HG02798 (cell line): ENCODE data around the gene COL4A1.

Experiments used
- ATAC-seq: cut with Tn5 transposase; IDR thresholded peaks from one replicate; pipeline ENCODE4 v1.9.1; 2021; ENCODE audit warnings: mild to moderate bottlenecking; ENCODE audit not compliant: unreplicated experiment, poor library complexity

The COL4A1 gene

DNA sequence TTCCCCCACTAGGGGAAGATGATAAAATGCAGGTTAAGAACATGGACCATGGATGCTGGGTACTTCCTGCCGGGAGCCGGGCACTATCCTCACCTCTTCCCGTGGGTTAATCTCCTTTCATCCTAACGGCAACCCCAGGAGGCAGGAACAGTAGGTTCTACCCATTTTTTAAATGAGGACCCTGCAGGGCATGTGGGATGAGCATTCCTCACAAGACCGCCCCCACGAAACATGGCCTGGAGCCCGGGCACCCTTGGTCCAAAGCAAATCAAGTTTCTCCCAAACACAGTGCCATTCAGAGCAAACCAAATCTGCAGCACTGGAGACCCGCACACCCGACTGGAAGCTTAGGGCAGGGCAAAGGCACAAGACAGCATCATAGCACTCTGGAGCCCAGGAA is 35.5 kb upstream of the COL4A1 start:
- ATAC-seq, result no peak

DNA sequence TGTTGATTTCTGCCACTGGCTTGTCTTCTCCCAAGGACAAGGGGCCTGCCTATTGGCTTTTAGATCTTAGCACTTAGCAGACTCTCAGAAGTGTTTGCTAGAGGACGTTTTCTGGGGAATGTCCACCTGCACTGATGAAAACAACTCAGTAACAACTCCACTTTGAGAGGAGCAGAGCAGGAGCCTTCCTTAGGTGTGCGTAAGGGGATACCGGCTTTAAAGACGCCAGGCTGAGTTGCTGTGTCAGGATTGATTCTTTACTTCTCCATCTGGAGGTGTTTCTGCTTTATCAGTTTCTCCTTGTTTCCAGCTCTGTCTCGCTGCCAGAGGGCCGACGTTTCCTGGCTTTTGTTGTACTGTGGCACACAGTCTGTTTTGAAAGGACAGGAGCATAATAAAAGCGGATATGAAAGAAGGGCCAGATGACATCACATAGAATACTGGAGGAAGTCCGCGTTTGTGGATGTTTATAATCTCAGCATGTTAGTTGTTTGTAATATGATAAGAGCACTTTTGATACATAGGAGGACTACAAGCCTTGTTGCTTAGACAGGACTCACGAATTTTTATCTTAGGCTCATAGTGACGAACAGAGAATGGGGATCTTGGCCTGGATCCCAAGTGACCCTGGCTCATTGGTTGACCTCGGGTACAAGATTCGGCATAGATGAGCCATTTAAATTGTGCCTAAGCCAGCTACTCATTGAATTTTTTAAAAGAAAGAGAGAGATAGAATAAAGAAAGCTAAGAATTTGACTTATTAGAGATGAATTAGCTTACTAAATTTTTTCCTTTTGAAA is 34.7 kb upstream of the COL4A1 start:
- no peak for ATAC-seq

- ATAC-seq, result no peak
These were observed 34.0 kb upstream of the COL4A1 start for GRCh38 chr13:110340812-110341444.

DNA sequence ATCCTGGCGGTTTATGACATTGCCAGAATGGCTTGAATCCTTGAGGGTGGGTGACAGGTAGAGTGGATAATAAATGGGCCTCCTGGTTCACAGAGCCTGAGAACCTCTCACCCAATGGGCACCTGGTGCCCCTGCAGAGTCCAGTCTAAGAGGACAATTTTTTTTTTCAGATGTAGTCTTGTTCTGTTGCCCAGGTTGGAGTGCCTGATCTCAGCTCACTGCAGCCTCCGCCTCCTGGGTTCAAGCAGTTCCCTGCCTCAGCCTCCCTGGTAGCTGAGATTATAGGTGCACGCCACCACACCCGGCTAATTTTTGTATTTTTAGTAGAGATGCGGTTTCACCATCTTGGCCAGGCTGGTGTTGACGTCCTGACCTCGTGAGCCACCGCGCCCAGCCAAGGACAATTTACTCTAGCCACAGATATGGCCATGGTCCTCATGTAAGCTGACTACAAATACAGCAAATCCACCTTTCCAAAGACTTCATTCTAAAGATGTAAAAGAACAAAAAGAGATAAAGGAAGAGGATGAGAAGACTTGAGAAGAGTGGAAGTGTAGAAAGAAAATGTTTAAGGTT is 33.1 kb upstream of the COL4A1 start:
- no peak for ATAC-seq

- ATAC-seq, result no peak
These were observed 32.3 kb upstream of the COL4A1 start for GRCh38 chr13:110339263-110339662.

DNA sequence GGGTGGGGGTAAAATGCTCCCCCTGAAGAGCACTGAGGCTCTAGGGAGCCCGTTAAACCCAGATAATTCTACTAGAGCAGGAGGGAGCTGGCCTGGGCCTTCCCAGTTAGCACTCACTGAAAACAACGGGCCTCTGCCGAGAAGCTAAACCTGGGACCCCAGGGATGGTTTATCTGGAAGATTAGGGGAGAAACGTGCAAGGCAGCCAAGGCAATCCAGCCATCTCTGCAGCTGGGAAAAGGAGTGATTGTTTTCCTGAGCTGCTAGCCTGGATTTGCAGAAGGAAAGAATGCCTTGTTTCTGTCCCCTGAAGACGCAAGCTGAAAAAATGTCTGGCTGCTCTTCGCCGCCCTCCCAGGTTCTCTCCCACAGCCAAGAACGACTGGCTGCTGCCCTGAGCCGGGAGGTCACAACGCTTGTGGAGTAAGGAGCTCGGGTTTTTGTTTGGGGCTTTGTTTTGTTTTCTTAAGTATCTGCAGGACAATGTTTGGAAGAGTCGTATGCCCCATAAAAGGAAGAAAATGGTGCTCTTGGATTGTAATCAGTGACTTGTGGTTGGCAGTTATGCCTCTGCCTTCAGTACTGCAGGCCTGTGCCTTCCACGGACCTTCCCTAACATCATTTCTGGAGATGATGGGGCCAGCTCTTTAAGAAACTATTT is 31.6 kb upstream of the COL4A1 start:
- no peak for ATAC-seq

- no peak for ATAC-seq
These were observed 30.3 kb upstream of the COL4A1 start for GRCh38 chr13:110337247-110337646.

GRCh38 chr13:110336681-110337080 is 29.7 kb upstream of the COL4A1 start:
- no peak for ATAC-seq

DNA sequence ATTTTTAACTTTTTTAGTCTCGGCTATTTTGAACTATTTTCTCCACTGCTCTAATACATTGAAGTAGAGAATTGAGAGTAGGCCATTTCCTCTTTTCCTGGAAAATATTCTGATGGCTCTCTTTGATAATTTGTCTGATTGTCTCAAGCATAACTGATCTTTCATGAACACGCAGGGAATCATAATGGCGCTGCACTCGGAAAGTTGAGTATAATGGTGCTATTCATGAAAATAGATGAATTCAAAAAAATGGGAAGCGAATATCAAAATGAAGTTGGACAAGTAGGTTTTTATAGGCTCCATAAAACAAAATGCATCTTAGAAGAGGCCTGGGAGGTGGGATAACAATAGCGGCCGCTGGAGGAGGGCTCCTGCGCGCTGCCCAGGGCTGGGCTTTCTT is 29.2 kb upstream of the COL4A1 start:
- no peak for ATAC-seq

GRCh38 chr13:110334841-110335490 is 28.0 kb upstream of the COL4A1 start:
- ATAC-seq, result no peak

DNA sequence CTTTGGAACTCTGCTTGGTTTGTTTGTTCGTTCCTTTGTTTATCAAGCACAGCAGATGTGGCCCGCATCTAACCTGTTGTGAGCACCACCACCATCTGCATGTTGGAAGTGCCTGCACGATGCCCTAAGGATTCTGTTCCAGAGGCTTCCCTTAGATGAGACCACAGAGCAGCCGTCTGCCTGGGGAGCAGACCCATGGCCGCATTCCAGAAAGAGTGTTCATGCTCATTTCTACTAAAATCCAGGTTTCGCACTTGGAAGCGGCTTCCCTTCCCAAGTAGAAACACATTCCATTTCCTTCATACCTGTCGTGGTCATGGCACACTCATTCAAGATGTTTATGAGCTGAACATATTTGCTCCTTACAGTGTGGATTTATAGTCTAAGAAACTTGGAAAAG is 27.3 kb upstream of the COL4A1 start:
- ATAC-seq, result no peak

DNA sequence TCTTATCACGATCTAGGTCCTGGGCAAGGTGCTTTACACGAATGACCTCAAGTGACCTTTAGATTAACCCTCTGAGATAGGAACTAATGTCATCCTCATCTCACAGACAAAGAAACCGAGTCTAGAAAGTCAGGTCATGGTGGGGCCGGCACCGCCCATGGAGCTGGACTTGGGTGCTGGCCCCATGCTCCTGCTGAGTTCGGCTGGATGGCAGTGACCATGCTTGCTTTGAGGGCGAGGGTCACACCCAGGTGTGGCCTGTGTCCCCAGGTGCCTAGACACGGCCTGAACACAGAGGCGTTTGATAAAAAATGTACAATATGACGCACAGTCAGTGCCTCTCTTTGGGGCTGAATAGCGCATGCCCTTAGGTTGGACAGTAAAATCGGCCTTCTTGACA is 26.9 kb upstream of the COL4A1 start:
- ATAC-seq, result no peak

DNA sequence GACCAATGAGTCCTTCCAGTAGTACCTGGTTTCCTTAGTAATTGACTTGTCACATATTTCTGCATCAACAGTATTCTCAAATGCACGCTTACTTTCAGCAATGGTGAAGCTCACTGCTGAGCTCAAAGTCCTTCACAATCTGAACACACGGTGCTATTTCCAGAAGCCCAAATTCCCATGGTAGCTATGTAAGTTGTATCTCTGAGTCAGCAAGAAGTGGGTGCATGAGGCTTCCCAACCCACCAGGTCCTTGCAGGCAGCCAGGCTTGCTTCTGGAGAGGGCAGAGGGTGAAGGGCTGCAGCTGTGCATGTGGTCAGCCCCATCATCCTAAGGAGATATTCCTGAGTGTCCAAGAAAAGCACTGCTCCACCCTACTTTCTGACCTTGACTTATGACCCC is 25.8 kb upstream of the COL4A1 start:
- no peak for ATAC-seq

GRCh38 chr13:110331362-110331761 is 24.4 kb upstream of the COL4A1 start:
- no peak for ATAC-seq

- no peak for ATAC-seq
These were observed 23.6 kb upstream of the COL4A1 start for GRCh38 chr13:110330491-110331011.

DNA sequence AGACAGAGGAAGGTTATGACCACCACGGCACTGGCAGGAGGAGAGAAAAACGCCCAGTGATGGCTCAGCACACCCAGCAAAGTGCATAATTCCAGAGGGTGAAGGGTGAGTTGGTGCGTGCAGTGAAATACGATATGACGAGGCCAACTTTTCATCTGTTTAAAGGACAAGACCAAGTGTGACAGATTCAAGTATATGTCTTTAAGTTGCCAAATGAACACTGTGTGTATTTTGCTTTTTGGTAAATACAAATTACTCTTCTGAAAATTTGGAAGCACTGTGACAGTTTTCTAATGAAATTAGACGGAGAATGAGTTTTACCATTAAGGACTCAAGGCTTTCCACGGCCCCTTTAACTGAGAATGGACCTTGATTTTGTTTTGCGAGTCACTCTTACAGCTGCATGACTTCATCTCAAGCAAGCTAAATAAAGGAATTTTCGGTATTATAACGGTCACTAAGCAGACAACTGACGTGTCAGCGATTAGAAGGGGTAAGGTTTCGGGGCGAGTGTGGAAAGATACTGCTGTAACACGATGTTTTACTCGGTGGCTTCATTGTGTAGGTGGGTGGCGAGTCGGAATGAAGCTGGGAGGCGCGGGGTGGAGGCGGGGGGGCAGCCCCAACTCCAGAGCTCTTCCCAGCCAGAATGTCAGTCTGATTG is 23.0 kb upstream of the COL4A1 start:
- ATAC-seq, result no peak

DNA sequence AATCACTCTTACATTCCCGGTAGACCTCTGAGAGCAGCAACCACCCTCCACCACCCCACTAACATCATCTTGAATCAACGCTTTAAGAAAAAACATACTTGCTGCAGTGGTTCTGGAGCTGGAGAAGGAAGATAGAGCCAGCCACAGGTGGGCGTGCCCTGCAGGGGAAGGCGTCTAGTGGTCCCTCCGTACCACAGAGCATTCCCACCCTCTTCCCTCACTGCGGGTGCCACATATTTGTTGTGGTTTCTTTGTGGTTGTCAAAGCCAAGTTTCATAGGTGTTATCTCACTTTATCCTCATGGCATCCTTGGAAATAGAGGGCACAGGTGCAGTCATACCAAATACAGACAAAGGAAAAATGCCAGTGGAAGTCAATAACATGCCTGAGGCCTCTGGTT is 22.3 kb upstream of the COL4A1 start:
- ATAC-seq, result no peak

DNA sequence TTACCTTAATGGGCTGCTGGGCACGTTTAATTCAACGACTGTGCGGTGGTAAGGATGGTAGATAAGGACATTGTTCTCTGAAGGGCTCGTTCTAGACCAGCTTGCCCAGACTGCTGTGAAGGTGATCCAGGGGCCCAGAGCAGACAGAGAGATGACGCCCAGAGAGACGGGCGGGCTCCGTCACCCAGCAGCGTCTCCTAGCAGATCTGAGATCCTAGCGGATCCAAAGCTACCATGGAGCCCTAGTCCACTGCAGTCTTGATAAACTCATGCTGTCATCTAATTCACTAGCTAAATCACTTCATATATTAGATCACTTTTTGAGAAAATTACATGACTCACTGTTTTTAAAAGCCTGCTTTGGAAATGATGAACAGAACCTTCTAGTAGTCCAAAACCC is 21.6 kb upstream of the COL4A1 start:
- ATAC-seq, result no peak

- ATAC-seq, result no peak
These were observed 20.2 kb upstream of the COL4A1 start for GRCh38 chr13:110327051-110327721.
